Measurements from ENCODE around the gene HINT1.

HINT1 gene

DNA sequence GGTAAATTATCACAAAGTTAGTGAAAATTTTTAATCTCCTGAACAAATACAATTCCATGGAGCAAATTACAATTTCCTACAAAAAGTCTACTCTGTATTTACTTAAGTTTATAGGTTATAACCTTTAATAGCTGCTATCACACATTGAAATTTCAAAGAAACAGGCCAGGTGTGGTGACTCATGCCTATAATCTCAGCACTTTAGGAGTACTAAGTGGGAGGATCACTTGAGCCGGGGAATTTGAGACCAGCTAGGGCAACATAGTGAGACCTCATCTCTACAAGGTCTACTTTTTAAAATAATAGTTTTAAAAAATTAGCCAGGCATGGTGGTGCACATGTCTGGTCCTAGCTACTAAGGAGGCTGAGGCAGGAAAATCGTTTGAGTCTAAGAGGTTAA lies 50.3 kb downstream of the HINT1 start:
- in situ Hi-C loops (cut with MboI; ENCODE audit: low pct_unique_long_range_greater_than_20kb, low sequenced_read_pairs, unreplicated experiment): loop anchor here (25.0 kb wide), 1 partner anchor 252 kb away; no protein-coding TSS in a partner anchor

DNA sequence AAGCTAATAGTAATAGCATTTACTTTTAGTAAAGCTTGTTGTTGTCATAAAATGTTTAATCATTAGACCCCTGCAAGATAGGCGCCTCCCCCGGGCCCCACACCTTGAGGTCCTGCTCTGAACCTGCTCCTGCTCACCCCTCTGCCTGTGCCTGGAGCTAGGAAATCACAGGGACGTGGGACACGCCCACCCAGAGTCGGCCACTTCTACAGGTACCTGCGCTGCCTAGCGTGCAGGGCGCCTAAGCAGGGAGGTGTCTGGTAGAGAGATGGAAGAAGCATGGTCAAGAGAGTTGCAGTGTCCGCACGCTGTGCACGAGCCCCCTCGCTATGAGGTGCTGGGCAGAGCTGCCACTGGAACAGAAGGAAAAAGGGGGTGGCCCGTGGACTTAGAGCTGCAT lies 52.6 kb downstream of the HINT1 start:
- TF ChIP-seq CTCF (IDR thresholded peaks at IDR 0.05; ENCODE audit: extremely low read depth, insufficient read depth, missing control alignments): no peak
- in situ Hi-C loops (cut with MboI; ENCODE audit: low pct_unique_long_range_greater_than_20kb, low sequenced_read_pairs, unreplicated experiment): loop anchor here (25.0 kb wide), 1 partner anchor 250 kb away; no protein-coding TSS in a partner anchor
- DNase-seq (ENCODE audit: low spot score): no peak

More for the DNA sequence above, 50.3 kb downstream of the HINT1 start:
- TF ChIP-seq CTCF (IDR thresholded peaks at IDR 0.05; ENCODE audit: extremely low read depth, insufficient read depth, missing control alignments): no peak
- no peak for DNase-seq (ENCODE audit: low spot score)

DNA sequence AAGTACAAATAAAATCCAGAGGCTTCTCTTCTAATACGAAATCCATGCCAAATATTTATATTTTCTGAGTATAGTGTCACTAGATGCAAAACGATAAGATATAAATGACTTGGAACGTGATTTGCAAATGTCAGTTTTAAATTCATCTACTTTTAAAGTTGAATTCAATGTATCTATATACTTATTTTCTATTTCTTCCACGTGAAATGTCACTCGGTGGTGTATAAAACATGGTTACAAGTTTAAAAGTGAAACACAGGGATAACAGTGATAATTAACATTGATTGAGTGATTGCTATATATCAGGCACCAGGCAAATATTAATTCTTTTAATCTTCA lies 54.8 kb downstream of the HINT1 start:
- in situ Hi-C loops (cut with MboI; ENCODE audit: low pct_unique_long_range_greater_than_20kb, low sequenced_read_pairs, unreplicated experiment): loop anchor here (25.0 kb wide), 1 partner anchor 248 kb away; no protein-coding TSS in a partner anchor

GRCh38 chr5:131109540-131110255 lies 55.4 kb downstream of the HINT1 start:
- in situ Hi-C loops (cut with MboI; ENCODE audit: low pct_unique_long_range_greater_than_20kb, low sequenced_read_pairs, unreplicated experiment): loop anchor here (25.0 kb wide), 1 partner anchor 247 kb away; no protein-coding TSS in a partner anchor
- peak; percentile 78 for TF ChIP-seq CTCF (IDR thresholded peaks at IDR 0.05; ENCODE audit: extremely low read depth, insufficient read depth, missing control alignments)
- peak; percentile 53 for DNase-seq (ENCODE audit: low spot score)

More for the DNA sequence above, 54.8 kb downstream of the HINT1 start:
- no peak for DNase-seq (ENCODE audit: low spot score)
- TF ChIP-seq CTCF (IDR thresholded peaks at IDR 0.05; ENCODE audit: extremely low read depth, insufficient read depth, missing control alignments): no peak

Measured in GM13977 (cell line).